Mammary epithelial cell (primary cell): ENCODE results near the gene LAMB2.

ENCODE experiments used
- EZH2 ChIP-seq: IDR thresholded peaks from 2 replicates; pipeline ENCODE4 v1.6.1; 2012; ENCODE audit warnings: low read length, inconsistent platforms, borderline replicate concordance
- TF ChIP-seq, protein P1 (sequence below), 2 donors: IDR thresholded peaks in 1 of 2; conservative IDR thresholded peaks in 1 of 2; 2 replicates each; pipeline ENCODE4 v1.5.1; 2011 to 2012; ENCODE audit warnings: inconsistent platforms in 2 of 2, low read length in 2 of 2, mild to moderate bottlenecking in 2 of 2, control low read depth in 1 of 2, low read depth in 1 of 2; ENCODE audit not compliant: insufficient read depth in 1 of 2; ENCODE audit errors: extremely low read depth in 1 of 2

DNA sequence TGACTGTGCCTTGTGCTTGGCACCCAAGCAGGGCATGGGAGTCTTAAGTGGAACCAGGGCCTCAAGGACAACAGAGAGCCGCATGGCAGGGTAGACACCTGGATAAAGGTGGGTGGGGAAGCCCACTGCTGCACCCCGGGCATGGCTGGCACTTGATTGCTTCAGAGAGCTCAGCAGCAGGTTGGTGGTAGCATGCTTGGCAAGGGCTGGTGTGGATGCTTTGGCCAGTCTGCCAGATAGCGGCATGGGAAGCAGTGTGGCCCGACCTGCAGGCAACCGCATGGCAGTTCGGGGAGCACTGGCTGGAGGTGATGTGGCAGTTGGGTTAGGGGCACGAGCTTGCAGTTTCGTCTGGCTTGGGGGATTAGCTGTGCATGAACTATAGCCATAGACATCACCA lies 30.8 kb upstream of the LAMB2 start:
- TF ChIP-seq, protein P1, sequence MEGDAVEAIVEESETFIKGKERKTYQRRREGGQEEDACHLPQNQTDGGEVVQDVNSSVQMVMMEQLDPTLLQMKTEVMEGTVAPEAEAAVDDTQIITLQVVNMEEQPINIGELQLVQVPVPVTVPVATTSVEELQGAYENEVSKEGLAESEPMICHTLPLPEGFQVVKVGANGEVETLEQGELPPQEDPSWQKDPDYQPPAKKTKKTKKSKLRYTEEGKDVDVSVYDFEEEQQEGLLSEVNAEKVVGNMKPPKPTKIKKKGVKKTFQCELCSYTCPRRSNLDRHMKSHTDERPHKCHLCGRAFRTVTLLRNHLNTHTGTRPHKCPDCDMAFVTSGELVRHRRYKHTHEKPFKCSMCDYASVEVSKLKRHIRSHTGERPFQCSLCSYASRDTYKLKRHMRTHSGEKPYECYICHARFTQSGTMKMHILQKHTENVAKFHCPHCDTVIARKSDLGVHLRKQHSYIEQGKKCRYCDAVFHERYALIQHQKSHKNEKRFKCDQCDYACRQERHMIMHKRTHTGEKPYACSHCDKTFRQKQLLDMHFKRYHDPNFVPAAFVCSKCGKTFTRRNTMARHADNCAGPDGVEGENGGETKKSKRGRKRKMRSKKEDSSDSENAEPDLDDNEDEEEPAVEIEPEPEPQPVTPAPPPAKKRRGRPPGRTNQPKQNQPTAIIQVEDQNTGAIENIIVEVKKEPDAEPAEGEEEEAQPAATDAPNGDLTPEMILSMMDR (conservative IDR thresholded peaks at IDR 0.05 in 1 of 2, IDR thresholded peaks at IDR 0.05 in 1 of 2; ENCODE audit: extremely low read depth in 1 of 2, insufficient read depth in 1 of 2, low read depth in 1 of 2, low read length in 2 of 2), result no peak
- no peak for TF ChIP-seq EZH2
